ENCODE measurements around the gene CNTN4.

DNA sequence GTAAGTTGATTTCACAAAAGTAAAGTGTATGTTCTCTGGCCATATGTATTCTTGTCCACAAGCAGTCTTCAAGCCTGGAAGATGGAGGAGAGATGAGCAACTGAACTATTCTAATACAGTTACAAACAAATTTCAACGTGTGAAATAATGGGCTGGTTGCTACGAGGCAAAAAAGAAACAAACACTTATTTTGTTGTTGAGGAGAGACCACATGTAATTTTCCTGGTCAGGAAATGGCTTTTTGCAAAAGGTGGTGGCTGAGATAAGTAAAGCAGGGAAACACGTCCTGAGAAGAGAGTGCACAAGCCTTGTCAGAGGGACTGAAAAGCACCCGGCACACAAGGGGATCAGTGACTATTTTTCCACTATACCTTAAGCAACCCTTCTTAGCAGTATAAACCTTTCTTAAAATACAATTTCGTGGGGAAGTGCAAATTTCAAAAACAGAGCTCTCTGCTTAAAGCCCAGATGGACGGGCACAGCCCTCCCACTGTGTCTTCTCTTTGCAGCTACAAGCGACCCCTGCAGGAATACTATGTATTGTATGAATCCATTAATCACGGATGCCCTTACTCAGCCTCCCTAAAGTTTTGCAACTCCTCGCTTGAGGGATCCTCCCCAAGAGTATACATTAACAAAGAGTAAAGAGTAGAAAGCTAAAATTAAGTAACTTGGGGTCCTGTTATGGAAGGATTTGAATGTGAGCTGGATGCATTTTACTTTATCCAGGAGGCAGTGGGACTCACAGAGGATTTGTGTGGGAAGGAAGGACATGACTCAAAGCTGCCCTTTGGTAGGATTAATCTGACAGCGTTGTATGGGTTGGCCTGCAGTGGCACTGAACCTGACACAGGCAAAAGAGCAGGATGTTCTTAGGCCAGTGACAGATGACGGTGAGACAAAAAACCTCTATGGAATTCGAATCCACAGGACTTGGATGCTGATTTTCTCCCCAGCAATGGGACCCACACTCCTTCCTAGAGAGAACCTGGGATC is 757.8 kb downstream of the CNTN4 start:
- TF ChIP-seq, protein P1, sequence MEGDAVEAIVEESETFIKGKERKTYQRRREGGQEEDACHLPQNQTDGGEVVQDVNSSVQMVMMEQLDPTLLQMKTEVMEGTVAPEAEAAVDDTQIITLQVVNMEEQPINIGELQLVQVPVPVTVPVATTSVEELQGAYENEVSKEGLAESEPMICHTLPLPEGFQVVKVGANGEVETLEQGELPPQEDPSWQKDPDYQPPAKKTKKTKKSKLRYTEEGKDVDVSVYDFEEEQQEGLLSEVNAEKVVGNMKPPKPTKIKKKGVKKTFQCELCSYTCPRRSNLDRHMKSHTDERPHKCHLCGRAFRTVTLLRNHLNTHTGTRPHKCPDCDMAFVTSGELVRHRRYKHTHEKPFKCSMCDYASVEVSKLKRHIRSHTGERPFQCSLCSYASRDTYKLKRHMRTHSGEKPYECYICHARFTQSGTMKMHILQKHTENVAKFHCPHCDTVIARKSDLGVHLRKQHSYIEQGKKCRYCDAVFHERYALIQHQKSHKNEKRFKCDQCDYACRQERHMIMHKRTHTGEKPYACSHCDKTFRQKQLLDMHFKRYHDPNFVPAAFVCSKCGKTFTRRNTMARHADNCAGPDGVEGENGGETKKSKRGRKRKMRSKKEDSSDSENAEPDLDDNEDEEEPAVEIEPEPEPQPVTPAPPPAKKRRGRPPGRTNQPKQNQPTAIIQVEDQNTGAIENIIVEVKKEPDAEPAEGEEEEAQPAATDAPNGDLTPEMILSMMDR (IDR thresholded peaks at IDR 0.05 in 8 of 11, conservative IDR thresholded peaks at IDR 0.05 in 3 of 11), result no peak
- no peak for TF ChIP-seq POLR2AphosphoS5 (IDR thresholded peaks at IDR 0.05)
- no peak for TF ChIP-seq POLR2A (IDR thresholded peaks at IDR 0.05)

Measured in spleen (tissue), 7 donors.